PC-9 (cell line): ENCODE data around the gene PCDH8. TPM values are rescaled to one million over a fixed set of nuclear protein-coding genes. Genes with fewer than 3 reads are reported as not detected.

Source experiments
- BruUV-seq: library from RNA; stranded (reverse); fragments of 400-500 nt; replicated peaks from 2 replicates; lab custom pipeline; 2021; lab: Mats Ljungman, UMichigan
- CTCF ChIA-PET: fragments of 300-600 bp; sonication (Branson Sonifier 250); formaldehyde crosslinking; loops from one replicate; lab custom pipeline; 2022; ENCODE audit warnings: antibody characterized with exemption; lab: Charles Lee
- POLR2A ChIA-PET: fragments of 300-600 bp; sonication (Branson Sonifier 250); formaldehyde crosslinking; loops from one replicate; lab custom pipeline; 2022; ENCODE audit warnings: antibody characterized with exemption; ENCODE audit not compliant: unreplicated experiment; lab: Charles Lee
- DNase-seq, 2 experiments: peaks; one replicate each; pipeline versions ENCODE4 v3.0.0 to v3.0.0-alpha.2; 2015 to 2022; ENCODE audit warnings: mixed read lengths in 1 of 2
- H2AFZ ChIP-seq: fragments of 200-600 bp; sonication (generic); 2 replicates; pipeline ENCODE4 v1.8.1; 2017; ENCODE audit warnings: antibody characterized with exemption
- H3F3A ChIP-seq: fragments of 200-600 bp; sonication (generic); 2 replicates; pipeline ENCODE4 v1.8.1; 2017; ENCODE audit warnings: antibody characterized with exemption, mild to moderate bottlenecking, low read depth; ENCODE audit not compliant: insufficient read depth
- H3K27ac ChIP-seq: fragments of 200-600 bp; sonication (generic); 2 replicates; pipeline ENCODE4 v1.6.1; 2016; ENCODE audit warnings: mixed run types
- H3K27me3 ChIP-seq: fragments of 200-600 bp; sonication (generic); 2 replicates; pipeline ENCODE4 v1.6.1; 2016; ENCODE audit warnings: low read depth, mixed run types; ENCODE audit not compliant: insufficient read depth
- H3K36me3 ChIP-seq: fragments of 200-600 bp; sonication (generic); 2 replicates; pipeline ENCODE4 v1.6.1; 2016; ENCODE audit warnings: low read depth, mixed run types
- H3K4me1 ChIP-seq: fragments of 200-600 bp; sonication (generic); replicated peaks from 2 replicates; pipeline ENCODE4 v1.6.1; 2016; ENCODE audit warnings: mixed run types; ENCODE audit not compliant: insufficient read depth
- H3K4me2 ChIP-seq: fragments of 200-600 bp; sonication (generic); 2 replicates; pipeline ENCODE4 v1.6.1; 2017; ENCODE audit warnings: mixed run types
- H3K4me3 ChIP-seq: fragments of 200-600 bp; sonication (generic); 2 replicates; pipeline ENCODE4 v1.6.1; 2016; ENCODE audit warnings: mixed run types
- H3K79me2 ChIP-seq: fragments of 200-600 bp; sonication (generic); 2 replicates; pipeline ENCODE4 v1.6.1; 2017; ENCODE audit warnings: low read depth, mixed run types
- H3K9me2 ChIP-seq: fragments of 200-600 bp; sonication (generic); 2 replicates; pipeline ENCODE4 v1.8.1; 2017; ENCODE audit warnings: mild to moderate bottlenecking; ENCODE audit not compliant: insufficient read depth
- H3K9me3 ChIP-seq: fragments of 200-600 bp; sonication (generic); 2 replicates; pipeline ENCODE4 v1.8.1; 2016; ENCODE audit warnings: low read depth; ENCODE audit not compliant: insufficient read depth
- H4K20me1 ChIP-seq: fragments of 200-600 bp; sonication (generic); 2 replicates; pipeline ENCODE4 v1.8.1; 2017; ENCODE audit not compliant: insufficient read depth
- CTCF ChIP-seq: fragments of 200-600 bp; sonication (generic); conservative IDR thresholded peaks from 2 replicates; pipeline ENCODE4 v1.6.1; 2017; ENCODE audit warnings: mixed run types, antibody characterized with exemption, mild to moderate bottlenecking, moderate library complexity
- EZH2 ChIP-seq: fragments of 200-600 bp; sonication (generic); IDR thresholded peaks from 2 replicates; pipeline ENCODE4 v1.8.0; 2017; ENCODE audit warnings: antibody characterized with exemption, low read depth
- intact Hi-C: fragments of 100-400 bp; cut with micrococcal nuclease; formaldehyde crosslinking; loops from one replicate; pipeline ENCODE4 v1.10.0; 2022; ENCODE audit not compliant: unreplicated experiment
- total RNA-seq: library from RNA; stranded (reverse); gene quantifications from 2 replicates; pipeline ENCODE4 v1.2.3, GENCODE V29; 2021

The PCDH8 gene
- total RNA-seq, 1 experiment from 2014 or later = not detected

- no peaks in the 10 kb centered on the region for H3K9me2 ChIP-seq
- no peak overlapping the region for H2AFZ ChIP-seq
- no TSS peak for BruUV-seq
- no peaks in the 10 kb centered on the region for H3F3A ChIP-seq
- H3K4me3 ChIP-seq = no peak overlapping the region
- H3K27ac ChIP-seq = no peak overlapping the region
- peaks cover 52% of the 10 kb centered on the region; the same call in 1 of the 2 replicates for H3K27me3 ChIP-seq
- no peaks in the 10 kb centered on the region for H3K79me2 ChIP-seq
- H3K36me3 ChIP-seq = no peaks in the 10 kb centered on the region
- H3K4me2 ChIP-seq = no peak overlapping the region
- no peaks in the 10 kb centered on the region for H3K9me3 ChIP-seq
- TF ChIP-seq CTCF (no peak), EZH2 (no peak)
- no peaks in the 10 kb centered on the region for H3K4me1 ChIP-seq
- no peak for DNase-seq
- intact Hi-C loops = no loop called here
- ChIA-PET CTCF (no interaction called here), POLR2A (no interaction called here)
- H4K20me1 ChIP-seq = no peaks in the 10 kb centered on the region
These were observed 8.4 kb downstream of the PCDH8 start for GRCh38 chr13:52840066-52840465.

- intact Hi-C loops = no loop called here
- Histone ChIP-seq H3K27me3 (peaks cover 54% of the 10 kb centered on the region; the same call in 1 of the 2 replicates), H3K79me2 (no peaks in the 10 kb centered on the region), H3K4me2 (no peak overlapping the region), H2AFZ (no peak overlapping the region), H3K4me3 (no peak overlapping the region), H3K4me1 (no peaks in the 10 kb centered on the region), H4K20me1 (no peaks in the 10 kb centered on the region), H3K27ac (no peak overlapping the region), H3K9me2 (no peaks in the 10 kb centered on the region), H3F3A (no peaks in the 10 kb centered on the region), H3K36me3 (no peaks in the 10 kb centered on the region), H3K9me3 (no peaks in the 10 kb centered on the region)
- CTCF ChIA-PET = no interaction called here
- DNase-seq = no peak
- no peak for TF ChIP-seq CTCF
- TF ChIP-seq EZH2 = no peak
- BruUV-seq = no TSS peak
- POLR2A ChIA-PET = no interaction called here
These were observed 9.9 kb downstream of the PCDH8 start for GRCh38 chr13:52838433-52839107.

- H3K36me3 ChIP-seq = no peaks in the 10 kb centered on the region
- no peak overlapping the region for H3K4me3 ChIP-seq
- CTCF ChIA-PET = no interaction called here
- H3K27ac ChIP-seq = no peak overlapping the region
- H3F3A ChIP-seq = no peaks in the 10 kb centered on the region
- no peaks in the 10 kb centered on the region for H3K9me3 ChIP-seq
- POLR2A ChIA-PET = no interaction called here
- intact Hi-C loops = no loop called here
- H3K79me2 ChIP-seq = no peaks in the 10 kb centered on the region
- no peak for DNase-seq
- no TSS peak for BruUV-seq
- TF ChIP-seq CTCF = no peak
- TF ChIP-seq EZH2 = no peak
- H3K9me2 ChIP-seq = no peaks in the 10 kb centered on the region
- no peaks in the 10 kb centered on the region for H4K20me1 ChIP-seq
- H3K27me3 ChIP-seq = peaks cover 52% of the 10 kb centered on the region; the same call in 1 of the 2 replicates
- H2AFZ ChIP-seq = no peak overlapping the region
- H3K4me1 ChIP-seq = no peaks in the 10 kb centered on the region
- H3K4me2 ChIP-seq = no peak overlapping the region
These were observed 10.6 kb downstream of the PCDH8 start for GRCh38 chr13:52837850-52838249.
